B cell (primary cell): ENCODE data around the gene MESP2. TPM values are rescaled to one million over a fixed set of nuclear protein-coding genes. Genes with fewer than 3 reads are reported as not detected.

Experiments used
- ATAC-seq: fragments of 200-7000 bp; cut with Tn5 transposase; one replicate; pipeline ENCODE4 v1.10.0; 2021; ENCODE audit warnings: low read depth, mild to moderate bottlenecking, moderate number of reproducible peaks, moderate library complexity
- CTCF ChIA-PET: fragments of 350-600 bp; sonication (Branson Sonifier 250); formaldehyde crosslinking; loops from one replicate; lab custom pipeline; 2021; ENCODE audit warnings: antibody characterized with exemption, inconsistent platforms; lab: Charles Lee
- POLR2A ChIA-PET: fragments of 350-600 bp; sonication (Branson Sonifier 250); formaldehyde crosslinking; loops from one replicate; lab custom pipeline; 2021; ENCODE audit warnings: antibody characterized with exemption; lab: Charles Lee
- DNase-seq: peaks from one replicate; pipeline ENCODE4 v3.0.0; 2013
- H2AFZ ChIP-seq: 2 replicates; pipeline ENCODE4 v1.6.1; 2012; ENCODE audit warnings: mild to moderate bottlenecking, low read depth, low read length; ENCODE audit not compliant: insufficient read depth, poor library complexity, severe bottlenecking
- H3K27ac ChIP-seq, 2 donors: 1 replicate in 1 of 2; 2 replicates in 1 of 2; pipeline ENCODE4 v1.5.1; 2012 to 2013; ENCODE audit warnings: low read length in 2 of 2, mild to moderate bottlenecking in 2 of 2, moderate library complexity in 1 of 2
- H3K27me3 ChIP-seq, 4 experiments: fragments of 200-600 bp in 1 of 4; sonication (generic) in 1 of 4; replicated peaks in 1 of 4; 1 replicate in 2 of 4; 2 replicates in 2 of 4; pipeline versions ENCODE4 v1.6.1 to v1.7.0; 2013 to 2016; ENCODE audit warnings: low read length in 3 of 4, mild to moderate bottlenecking in 2 of 4, mixed read lengths in 1 of 4, moderate library complexity in 1 of 4; ENCODE audit not compliant: insufficient read depth in 4 of 4, control insufficient read depth in 3 of 4; ENCODE audit errors: control extremely low read depth in 1 of 4
- H3K36me3 ChIP-seq, 2 experiments: replicated peaks in 1 of 2; 1 replicate in 1 of 2; 2 replicates in 1 of 2; pipeline versions ENCODE4 v1.6.1 to v1.7.1; 2013; ENCODE audit warnings: low read length in 1 of 2; ENCODE audit not compliant: insufficient read depth in 2 of 2, control insufficient read depth in 1 of 2; ENCODE audit errors: control extremely low read depth in 1 of 2, extremely low read depth in 1 of 2
- H3K4me1 ChIP-seq, 2 donors: fragments of 200-600 bp in 1 of 2; sonication (generic) in 1 of 2; 1 replicate in 1 of 2; 2 replicates in 1 of 2; pipeline versions ENCODE4 v1.5.1 to v1.6.1; 2013 to 2017; ENCODE audit warnings: low read length in 2 of 2; ENCODE audit not compliant: control insufficient read depth in 2 of 2, insufficient read depth in 2 of 2
- H3K4me2 ChIP-seq: replicated peaks from 2 replicates; pipeline ENCODE3; 2012; ENCODE audit warnings: mild to moderate bottlenecking, low read depth, low read length; ENCODE audit not compliant: poor library complexity, severe bottlenecking
- H3K4me3 ChIP-seq, 5 experiments: fragments of 200-600 bp in 1 of 5; sonication (generic) in 1 of 5; 1 replicate in 3 of 5; 2 replicates in 2 of 5; pipeline versions ENCODE4 v1.5.1 to v1.7.0; 2011 to 2016; ENCODE audit warnings: low read length in 4 of 5, mild to moderate bottlenecking in 4 of 5, low read depth in 2 of 5, control low read depth in 1 of 5, moderate library complexity in 1 of 5; ENCODE audit not compliant: insufficient read depth in 1 of 5; ENCODE audit errors: control extremely low read depth in 1 of 5, extremely low read depth in 1 of 5
- H3K79me2 ChIP-seq: fragments of 200-600 bp; sonication (generic); one replicate; pipeline ENCODE4 v1.6.0; 2016; ENCODE audit warnings: low read length; ENCODE audit not compliant: control insufficient read depth, insufficient read depth
- H3K9ac ChIP-seq: fragments of 200-600 bp; sonication (generic); 2 replicates; pipeline ENCODE4 v1.6.1; 2017; ENCODE audit warnings: mild to moderate bottlenecking, low read length, moderate library complexity
- H3K9me3 ChIP-seq, 3 donors: one replicate each; pipeline versions ENCODE4 v1.6.1 to v1.7.1; 2013; ENCODE audit warnings: low read length in 2 of 3; ENCODE audit not compliant: control insufficient read depth in 2 of 3, insufficient read depth in 1 of 3; ENCODE audit errors: control extremely low read depth in 1 of 3
- H4K20me1 ChIP-seq: 2 replicates; pipeline ENCODE4 v1.6.0; 2012; ENCODE audit warnings: mild to moderate bottlenecking, low read length; ENCODE audit not compliant: insufficient read depth, control insufficient read depth, poor library complexity, severe bottlenecking
- H3K27ac Mint-ChIP-seq: one replicate; pipeline ENCODE4 v1.8.0; 2021; ENCODE audit warnings: mixed read lengths
- H3K27me3 Mint-ChIP-seq: one replicate; pipeline ENCODE4 v1.8.0; 2021; ENCODE audit warnings: mixed read lengths
- H3K4me1 Mint-ChIP-seq: one replicate; pipeline ENCODE4 v1.8.0; 2021; ENCODE audit warnings: mixed read lengths
- H3K4me3 Mint-ChIP-seq: one replicate; pipeline ENCODE4 v1.8.0; 2021; ENCODE audit warnings: mixed read lengths
- H3K9me3 Mint-ChIP-seq: one replicate; pipeline ENCODE4 v1.8.0; 2022; ENCODE audit warnings: mixed read lengths; ENCODE audit not compliant: insufficient read depth
- EZH2 ChIP-seq: IDR thresholded peaks from 2 replicates; pipeline ENCODE4 v1.6.1; 2012; ENCODE audit warnings: borderline replicate concordance, low read depth, mild to moderate bottlenecking, moderate library complexity, low read length; ENCODE audit not compliant: insufficient read depth, poor library complexity, severe bottlenecking
- WGBS: methylation state at CpG from one replicate; pipeline ENCODE4 v1.1.5; 2013; ENCODE audit warnings: missing lambda C conversion rate; ENCODE audit not compliant: insufficient coverage; 5-methylcytosine and 5-hydroxymethylcytosine counted together
- intact Hi-C: fragments of 100-400 bp; cut with micrococcal nuclease; formaldehyde crosslinking; loops from one replicate; pipeline ENCODE4 v1.10.0; 2022
- polyA plus RNA-seq: library from polyadenylated mRNA; depleted of rRNA; stranded (reverse); fragments of >200 nt; gene quantifications from 2 replicates; pipeline ENCODE4 v1.2.3, GENCODE V29; 2012
- total RNA-seq, 2 donors: library from RNA; stranded (reverse); fragments of 120-200 nt in 1 of 2; gene quantifications; 1 replicate in 1 of 2; 2 replicates in 1 of 2; pipeline versions ENCODE4 v1.2.3 to v1.2.4, GENCODE V29; 2013 to 2022
- TF ChIP-seq, protein P1 (sequence below): fragments of 200-600 bp; IDR thresholded peaks from one replicate; pipeline ENCODE4 v1.8.0; 2022; ENCODE audit warnings: antibody characterized with exemption, mild to moderate bottlenecking

Gene MESP2
- total and polyA plus RNA-seq, 2 donors (not counting 1 experiment from before 2014, with no cell fraction given) = not detected

DNA sequence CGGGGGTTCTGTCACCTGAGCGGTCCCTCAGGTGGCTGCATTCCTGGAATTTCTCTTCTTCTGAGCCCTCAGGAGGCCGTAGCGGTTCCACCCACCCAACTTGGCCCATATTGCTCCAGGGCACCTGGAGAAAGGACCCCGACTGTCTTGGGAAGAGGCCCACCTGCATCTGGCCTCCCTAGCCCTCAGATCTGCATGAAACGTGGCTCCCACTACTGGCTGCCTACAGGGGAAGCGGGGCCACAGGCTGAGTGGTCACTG lies 48.4 kb downstream of the MESP2 start:
- H3K4me3 ChIP-seq = no peak overlapping the region
- WGBS = 93% methylated on average over 7 of the region's 7 CpGs
- ChIA-PET POLR2A (no interaction called here), CTCF (no interaction called here)
- Mint-ChIP-seq H3K4me1 (peaks cover 13% of the 10 kb centered on the region), H3K27ac (no peak overlapping the region), H3K27me3 (peaks cover 28% of the 10 kb centered on the region), H3K4me3 (no peak overlapping the region), H3K9me3 (no peaks in the 10 kb centered on the region)
- intact Hi-C loops = no loop called here
- H3K4me1 ChIP-seq = peaks cover 6 to 13% of the 10 kb centered on the region in 2 donors
- H4K20me1 ChIP-seq = no peaks in the 10 kb centered on the region
- TF ChIP-seq, protein P1, sequence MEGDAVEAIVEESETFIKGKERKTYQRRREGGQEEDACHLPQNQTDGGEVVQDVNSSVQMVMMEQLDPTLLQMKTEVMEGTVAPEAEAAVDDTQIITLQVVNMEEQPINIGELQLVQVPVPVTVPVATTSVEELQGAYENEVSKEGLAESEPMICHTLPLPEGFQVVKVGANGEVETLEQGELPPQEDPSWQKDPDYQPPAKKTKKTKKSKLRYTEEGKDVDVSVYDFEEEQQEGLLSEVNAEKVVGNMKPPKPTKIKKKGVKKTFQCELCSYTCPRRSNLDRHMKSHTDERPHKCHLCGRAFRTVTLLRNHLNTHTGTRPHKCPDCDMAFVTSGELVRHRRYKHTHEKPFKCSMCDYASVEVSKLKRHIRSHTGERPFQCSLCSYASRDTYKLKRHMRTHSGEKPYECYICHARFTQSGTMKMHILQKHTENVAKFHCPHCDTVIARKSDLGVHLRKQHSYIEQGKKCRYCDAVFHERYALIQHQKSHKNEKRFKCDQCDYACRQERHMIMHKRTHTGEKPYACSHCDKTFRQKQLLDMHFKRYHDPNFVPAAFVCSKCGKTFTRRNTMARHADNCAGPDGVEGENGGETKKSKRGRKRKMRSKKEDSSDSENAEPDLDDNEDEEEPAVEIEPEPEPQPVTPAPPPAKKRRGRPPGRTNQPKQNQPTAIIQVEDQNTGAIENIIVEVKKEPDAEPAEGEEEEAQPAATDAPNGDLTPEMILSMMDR = no peak
- TF ChIP-seq EZH2 = no peak
- peaks cover 0 to 4% (median 0%) of the 10 kb centered on the region in 3 donors for H3K9me3 ChIP-seq
- no peak overlapping the region for H3K4me2 ChIP-seq
- H3K9ac ChIP-seq = no peak overlapping the region
- H3K27ac ChIP-seq = no peak overlapping the region
- ATAC-seq = no peak
- no peak for DNase-seq
- H3K27me3 ChIP-seq = peaks cover 0 to 7% (median 0%) of the 10 kb centered on the region in 4 experiments
- no peak overlapping the region for H2AFZ ChIP-seq
- no peaks in the 10 kb centered on the region for H3K36me3 ChIP-seq
- no peaks in the 10 kb centered on the region for H3K79me2 ChIP-seq

GRCh38 chr15:89825271-89825940 lies 49.3 kb downstream of the MESP2 start:
- Mint-ChIP-seq H3K27ac (peak overlapping the region; percentile 10), H3K27me3 (peaks cover 26% of the 10 kb centered on the region), H3K4me1 (peaks cover 13% of the 10 kb centered on the region), H3K4me3 (no peak overlapping the region), H3K9me3 (no peaks in the 10 kb centered on the region)
- 85% methylated on average over 6 of the region's 10 CpGs for WGBS
- intact Hi-C loops = no loop called here
- H3K4me2 ChIP-seq = no peak overlapping the region
- no peaks in the 10 kb centered on the region for H4K20me1 ChIP-seq
- no peak overlapping the region for H3K4me3 ChIP-seq
- no peak overlapping the region for H2AFZ ChIP-seq
- H3K9ac ChIP-seq = no peak overlapping the region
- CTCF ChIA-PET = no interaction called here
- no peaks in the 10 kb centered on the region for H3K36me3 ChIP-seq
- peak; percentile 30 for DNase-seq
- H3K9me3 ChIP-seq = peaks cover 0 to 4% (median 0%) of the 10 kb centered on the region in 3 donors
- H3K4me1 ChIP-seq = peaks cover 6 to 13% of the 10 kb centered on the region in 2 donors
- POLR2A ChIA-PET = interaction anchor here (0.7 kb wide), 1 partner anchor 659 kb away, joined by 4 read pairs; no protein-coding TSS in a partner anchor
- no peak for TF ChIP-seq EZH2
- peaks cover 0 to 7% (median 0%) of the 10 kb centered on the region in 4 experiments for H3K27me3 ChIP-seq
- no peak for ATAC-seq
- no peak overlapping the region for H3K27ac ChIP-seq
- H3K79me2 ChIP-seq = no peaks in the 10 kb centered on the region
